Midbrain (tissue), 1 donor: ENCODE measurements around the gene MGAT5B.

Experiments
- DNase-seq: peaks from one replicate; lab custom pipeline; 2025; lab: John Stamatoyannopoulos, UW

MGAT5B gene

GRCh38 chr17:76880268-76880667 is 12.1 kb downstream of the MGAT5B start:
- no peak for DNase-seq

- DNase-seq, result no peak
These were observed 12.8 kb downstream of the MGAT5B start for GRCh38 chr17:76880971-76881370.

- no peak for DNase-seq
These were observed 13.2 kb downstream of the MGAT5B start for GRCh38 chr17:76881408-76881807.

DNA sequence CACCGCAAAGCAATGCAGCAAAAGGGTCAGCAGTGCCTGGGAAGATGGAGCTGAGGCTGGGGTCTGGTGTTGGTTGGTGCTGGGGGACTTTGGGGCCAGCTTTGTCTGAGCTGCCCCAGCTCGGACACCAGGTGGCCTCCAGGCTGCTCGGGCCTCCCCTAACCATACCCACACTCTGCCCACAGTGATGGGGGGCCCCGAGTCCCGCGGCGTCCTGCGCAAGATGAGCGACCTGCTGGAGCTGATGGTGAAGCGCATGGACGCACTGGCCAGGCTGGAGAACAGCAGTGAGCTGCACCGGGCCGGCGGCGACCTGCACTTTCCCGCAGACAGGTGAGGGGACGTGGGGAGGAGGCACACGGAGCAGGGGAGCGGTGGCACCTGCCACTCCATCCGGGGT is 13.8 kb downstream of the MGAT5B start:
- no peak for DNase-seq

GRCh38 chr17:76883744-76884525 is 15.7 kb downstream of the MGAT5B start:
- no peak for DNase-seq

- DNase-seq, result no peak
These were observed 17.0 kb downstream of the MGAT5B start for GRCh38 chr17:76884995-76885893.

GRCh38 chr17:76885894-76886290 is 17.7 kb downstream of the MGAT5B start:
- no peak for DNase-seq

DNA sequence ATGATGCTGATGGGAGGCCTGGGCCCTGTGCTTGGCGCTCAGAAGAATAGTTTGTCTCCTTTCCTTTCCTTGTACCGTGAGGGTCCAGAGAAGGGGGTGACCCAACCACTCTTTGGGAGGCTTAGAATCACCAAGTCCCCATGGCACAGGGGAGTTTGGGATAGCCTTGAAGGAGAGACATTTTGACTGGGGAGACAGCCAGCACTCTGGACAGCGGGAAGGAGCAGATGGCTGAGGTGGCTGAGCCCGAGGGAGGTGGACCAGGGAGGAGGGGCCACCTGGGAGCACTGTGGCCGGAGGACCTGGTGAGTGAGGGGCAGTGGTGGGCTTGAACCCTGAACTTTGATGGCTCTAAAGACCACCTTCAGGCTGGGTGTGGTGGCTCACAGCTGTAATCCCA is 18.2 kb downstream of the MGAT5B start:
- DNase-seq, result no peak

GRCh38 chr17:76887802-76888201 is 19.6 kb downstream of the MGAT5B start:
- DNase-seq, result no peak

GRCh38 chr17:76888661-76889060 is 20.5 kb downstream of the MGAT5B start:
- no peak for DNase-seq

GRCh38 chr17:76889323-76889722 is 21.1 kb downstream of the MGAT5B start:
- no peak for DNase-seq

- DNase-seq, result no peak
These were observed 24.1 kb downstream of the MGAT5B start for GRCh38 chr17:76892329-76892728.

DNA sequence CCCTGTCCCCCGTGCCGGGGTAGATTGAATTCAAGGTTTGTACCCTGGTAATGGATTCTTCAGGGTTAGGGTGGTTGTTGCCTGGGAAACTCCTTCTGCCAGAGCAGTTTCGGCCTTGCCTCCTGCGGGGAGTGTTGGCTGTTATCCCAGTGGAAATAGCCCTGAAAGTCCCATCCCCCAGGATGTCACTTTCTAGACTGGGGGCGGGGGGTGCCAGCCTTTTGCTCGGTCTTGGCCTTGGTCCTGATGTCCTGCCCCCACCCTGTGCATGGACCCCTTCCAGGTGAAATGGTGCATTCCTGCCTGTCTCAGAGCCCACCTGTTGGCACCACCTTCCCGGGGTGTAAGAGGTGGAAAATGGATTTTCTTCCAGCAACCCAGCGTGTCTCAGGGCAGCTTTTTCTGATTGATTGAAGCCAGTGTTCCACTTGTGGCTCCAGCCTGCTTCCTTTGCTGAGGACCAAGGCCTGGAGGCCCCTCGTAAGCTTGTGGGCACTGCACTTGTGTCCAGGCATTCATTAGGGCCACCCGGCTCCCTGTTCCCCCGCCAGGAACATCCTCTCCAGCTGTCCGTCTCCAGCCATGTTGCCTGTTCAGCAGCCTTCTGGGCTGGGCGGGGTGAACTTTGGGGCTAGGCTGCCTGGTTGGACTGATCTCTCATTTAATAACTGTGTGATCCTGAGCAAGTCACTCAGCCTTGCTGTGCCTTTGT is 25.6 kb downstream of the MGAT5B start:
- peak; percentile 56 for DNase-seq

GRCh38 chr17:76894842-76895241 is 26.6 kb downstream of the MGAT5B start:
- DNase-seq, result no peak

GRCh38 chr17:76897023-76897422 is 28.8 kb downstream of the MGAT5B start:
- no peak for DNase-seq

GRCh38 chr17:76899414-76899813 is 31.2 kb downstream of the MGAT5B start:
- no peak for DNase-seq

DNA sequence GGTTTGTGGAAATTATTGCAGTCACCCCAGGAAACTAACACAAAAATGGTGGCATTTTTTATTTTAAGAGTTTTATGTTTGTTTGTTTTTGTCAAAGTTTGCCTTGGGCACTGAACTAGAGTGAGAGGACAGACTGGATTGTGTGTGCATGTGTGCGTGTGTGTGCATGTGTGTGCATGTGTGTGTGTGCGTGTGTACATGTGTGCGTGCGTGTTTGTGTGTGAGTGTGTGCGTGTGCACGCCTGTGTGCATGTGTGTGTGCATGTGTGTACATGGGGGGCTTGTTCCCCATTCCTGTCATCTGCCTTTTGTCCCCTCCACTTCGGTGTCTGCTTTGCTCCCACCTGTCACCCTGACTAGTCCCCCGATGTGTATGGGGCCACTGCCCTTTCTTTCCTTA is 32.5 kb downstream of the MGAT5B start:
- DNase-seq, result no peak

DNA sequence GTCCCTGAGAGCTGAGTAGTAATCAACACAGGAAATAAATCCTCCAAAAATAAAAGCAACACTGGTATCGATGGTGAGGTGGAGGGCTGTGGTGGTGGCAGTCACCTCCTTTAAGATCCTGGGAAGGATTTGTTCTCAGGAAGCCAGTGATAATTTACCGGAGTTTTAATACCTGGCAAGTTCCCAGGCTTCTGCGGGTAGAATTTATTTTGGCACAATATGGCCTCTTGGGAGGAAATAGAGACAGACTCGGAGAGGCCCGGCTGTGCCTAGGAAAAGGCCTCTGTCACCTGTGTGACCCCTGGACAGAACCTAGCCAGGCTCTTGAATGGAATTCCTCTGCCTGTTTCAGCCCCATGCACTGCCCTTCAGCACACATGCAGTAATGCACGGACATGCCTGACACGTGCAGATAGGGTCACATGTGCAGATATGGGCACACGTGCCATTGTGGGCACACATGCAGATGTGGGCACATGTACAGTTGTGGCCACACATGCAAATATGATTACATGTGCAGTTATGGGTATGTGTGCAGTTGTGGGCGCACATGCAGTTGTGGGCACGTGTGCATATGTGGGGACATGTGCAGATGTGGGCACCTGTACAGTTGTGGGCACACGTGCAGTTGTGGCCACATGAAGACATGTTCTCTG is 33.5 kb downstream of the MGAT5B start:
- no peak for DNase-seq

GRCh38 chr17:76902476-76902875 is 34.3 kb downstream of the MGAT5B start:
- no peak for DNase-seq

GRCh38 chr17:76903631-76904030 is 35.4 kb downstream of the MGAT5B start:
- DNase-seq, result no peak

- no peak for DNase-seq
These were observed 35.9 kb downstream of the MGAT5B start for GRCh38 chr17:76904116-76904515.

DNA sequence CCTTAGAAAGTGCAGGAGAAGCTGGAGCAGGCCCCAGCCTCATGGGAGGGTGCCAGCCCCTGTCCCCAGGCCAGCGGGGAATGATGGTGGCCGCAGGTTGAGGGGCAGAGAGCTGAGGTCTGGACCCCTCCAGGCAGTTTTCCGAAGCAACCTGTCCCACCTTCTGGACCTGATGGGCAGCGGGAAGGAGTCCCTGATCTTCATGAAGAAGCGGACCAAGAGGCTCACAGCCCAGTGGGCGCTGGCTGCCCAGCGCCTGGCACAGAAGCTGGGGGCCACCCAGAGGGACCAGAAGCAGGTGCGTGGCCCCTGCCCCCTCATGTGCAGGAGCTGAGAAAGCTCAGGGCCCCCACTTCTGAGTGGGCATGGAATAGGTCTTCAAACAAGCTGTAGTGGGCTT is 36.8 kb downstream of the MGAT5B start:
- no peak for DNase-seq
